ENCODE data around the gene DAD1. TPM values are rescaled to one million over a fixed set of nuclear protein-coding genes. Genes with fewer than 3 reads are reported as not detected.

DAD1 gene
- polyA plus RNA-seq, 3 donors from 2014 or later = 602 to 622 (median 602) TPM

DNA sequence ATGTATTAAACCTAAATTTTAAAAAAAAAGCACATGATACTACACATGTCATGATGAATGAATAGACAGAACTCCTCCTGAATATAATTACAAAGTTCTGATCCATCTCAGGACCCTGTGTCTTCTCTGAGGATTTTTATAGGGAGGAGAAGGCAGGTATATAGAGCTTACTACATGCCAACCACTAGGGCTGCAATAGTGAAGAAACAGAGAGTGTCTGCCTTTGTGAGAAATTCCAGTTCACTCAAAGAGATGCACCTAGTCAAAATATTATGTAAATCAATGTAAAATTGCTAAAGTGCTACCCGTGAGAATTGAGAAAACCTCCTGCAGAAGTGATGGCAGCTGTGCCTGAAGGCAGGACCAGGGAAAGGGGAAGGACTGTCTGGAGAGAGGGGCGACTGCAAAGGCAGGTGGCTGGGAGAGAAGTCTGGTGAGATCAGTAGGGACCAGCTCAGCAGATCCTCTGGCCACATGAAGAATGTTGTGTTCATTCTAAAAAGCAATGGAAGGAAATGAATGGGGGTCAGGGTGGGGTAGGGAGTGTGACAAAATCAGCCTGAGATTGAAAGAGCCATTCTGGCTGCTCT is 24.2 kb upstream of the DAD1 start:
- H3K9me3 Mint-ChIP-seq = no peaks in the 10 kb centered on the region
- peaks cover 15 to 42% (median 18%) of the 10 kb centered on the region in 3 donors for H3K36me3 Mint-ChIP-seq
- peak overlapping the region in 1 of 6 donors; percentile 20 for H3K27ac Mint-ChIP-seq
- no peak overlapping the region for H3K4me3 Mint-ChIP-seq
- peaks cover 0 to 2% (median 2%) of the 10 kb centered on the region in 3 donors for H3K27me3 Mint-ChIP-seq (ENCODE audit: low read depth in 3 of 3)
- DNase-seq = no peak
- H3K4me1 Mint-ChIP-seq = no peaks in the 10 kb centered on the region

DNA sequence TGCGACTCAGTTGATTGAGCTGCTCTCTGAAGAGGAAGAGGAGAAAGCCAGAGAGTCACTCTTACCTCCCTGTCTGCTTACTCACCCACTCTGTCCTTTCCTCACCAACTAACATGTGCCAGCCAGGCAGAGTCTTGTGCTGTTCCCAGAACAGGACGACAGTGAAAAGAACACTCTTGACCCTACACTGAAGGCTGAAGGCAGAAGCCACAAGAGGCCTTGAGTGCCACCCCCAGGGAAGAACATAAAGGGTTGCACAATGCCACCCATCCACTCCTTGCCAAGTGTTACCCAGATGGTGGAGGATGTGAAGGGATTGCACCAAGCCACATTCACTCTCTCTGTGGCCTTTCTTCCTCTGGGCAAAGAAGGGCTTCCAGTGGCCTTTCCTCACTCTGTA is 21.9 kb upstream of the DAD1 start:
- H3K9me3 Mint-ChIP-seq = no peaks in the 10 kb centered on the region
- DNase-seq = no peak
- H3K4me3 Mint-ChIP-seq = no peak overlapping the region
- H3K4me1 Mint-ChIP-seq = no peaks in the 10 kb centered on the region
- H3K36me3 Mint-ChIP-seq = peaks cover 25 to 50% (median 26%) of the 10 kb centered on the region in 3 donors
- peak overlapping the region in 3 of 6 donors; percentile 15 to 40 (median 35) for H3K27ac Mint-ChIP-seq
- H3K27me3 Mint-ChIP-seq (ENCODE audit: low read depth in 3 of 3) = peaks cover 0 to 2% (median 0%) of the 10 kb centered on the region in 3 donors

DNA sequence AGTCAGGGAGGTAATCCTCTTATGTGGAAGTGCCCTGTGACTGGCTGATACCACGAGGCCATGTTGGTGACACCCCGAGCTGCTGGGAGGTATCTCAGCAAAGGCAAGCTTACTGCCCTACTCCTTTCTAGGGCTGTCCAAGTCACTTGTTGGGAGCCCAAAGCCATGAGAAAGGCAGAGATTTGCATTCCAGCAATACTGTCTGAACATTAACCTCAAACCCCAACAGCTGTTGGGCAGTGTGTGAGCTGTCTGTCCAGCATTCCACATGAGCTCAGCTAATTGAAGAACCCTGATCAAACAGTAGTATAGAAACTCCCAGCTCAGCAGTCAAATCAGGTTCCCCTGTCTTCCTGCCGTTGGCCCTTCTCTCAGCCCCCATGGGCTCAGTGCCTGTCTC is 18.3 kb upstream of the DAD1 start:
- peaks cover 35 to 58% (median 46%) of the 10 kb centered on the region in 3 donors for H3K36me3 Mint-ChIP-seq
- no peak overlapping the region for H3K4me3 Mint-ChIP-seq
- no peak for DNase-seq
- no peaks in the 10 kb centered on the region for H3K4me1 Mint-ChIP-seq
- H3K27me3 Mint-ChIP-seq (ENCODE audit: low read depth in 3 of 3) = peaks cover 0 to 2% (median 0%) of the 10 kb centered on the region in 3 donors
- no peaks in the 10 kb centered on the region for H3K9me3 Mint-ChIP-seq
- H3K27ac Mint-ChIP-seq = peak overlapping the region in 1 of 6 donors; percentile 13

DNA sequence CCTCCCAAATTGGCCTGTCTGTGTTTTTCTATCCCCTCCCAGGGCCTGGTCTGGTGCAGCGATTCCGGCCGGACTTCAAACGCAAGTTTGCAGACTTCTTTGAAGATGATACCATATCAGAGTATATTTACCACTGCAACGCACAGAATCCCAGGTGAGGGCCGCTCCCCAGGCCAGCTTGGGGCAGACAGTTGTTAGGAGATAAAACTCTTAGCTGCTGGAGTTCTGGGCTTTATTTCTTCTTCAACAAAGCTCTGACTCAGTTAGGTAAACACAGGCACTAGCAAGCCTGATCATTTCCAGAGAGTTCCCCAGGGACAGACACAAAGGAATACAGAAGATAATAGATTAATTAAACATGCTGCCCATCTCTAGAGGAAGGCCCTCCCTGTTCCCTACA is 17.4 kb upstream of the DAD1 start:
- Mint-ChIP-seq H3K4me3 (no peak overlapping the region), H3K4me1 (peaks cover 7% of the 10 kb centered on the region in 2 donors), H3K27ac (no peak overlapping the region), H3K27me3 (ENCODE audit: low read depth in 3 of 3) (peaks cover 0 to 2% (median 1%) of the 10 kb centered on the region in 3 donors), H3K36me3 (peaks cover 41 to 56% (median 52%) of the 10 kb centered on the region in 3 donors), H3K9me3 (no peaks in the 10 kb centered on the region)
- DNase-seq = no peak

DNA sequence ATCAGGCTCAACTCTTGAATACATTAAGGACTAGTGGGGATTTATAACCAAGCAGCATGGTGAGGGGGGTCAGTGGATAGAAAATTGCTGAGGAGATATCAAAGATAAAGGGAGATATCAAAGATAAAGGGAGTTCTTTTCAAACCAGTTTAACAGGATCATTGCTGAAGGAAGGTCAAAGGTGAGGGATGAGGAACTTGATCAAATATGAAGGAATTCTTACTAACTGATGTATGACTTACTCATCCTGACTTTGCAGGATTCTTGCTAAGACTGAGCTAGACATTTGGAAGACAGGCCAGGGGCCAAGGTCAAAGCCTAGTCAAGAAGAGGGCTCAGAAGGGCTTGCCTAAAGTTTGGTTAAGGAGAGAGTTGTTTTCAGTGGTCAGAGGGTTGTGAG is 13.8 kb upstream of the DAD1 start:
- no peak overlapping the region for H3K27ac Mint-ChIP-seq
- no peak for DNase-seq
- no peaks in the 10 kb centered on the region for H3K9me3 Mint-ChIP-seq
- H3K4me1 Mint-ChIP-seq = peaks cover 35 to 39% of the 10 kb centered on the region in 2 donors
- H3K4me3 Mint-ChIP-seq = no peak overlapping the region
- H3K27me3 Mint-ChIP-seq (ENCODE audit: low read depth in 3 of 3) = peaks cover 0 to 2% (median 1%) of the 10 kb centered on the region in 3 donors
- H3K36me3 Mint-ChIP-seq = peaks cover 30 to 38% (median 37%) of the 10 kb centered on the region in 3 donors

DNA sequence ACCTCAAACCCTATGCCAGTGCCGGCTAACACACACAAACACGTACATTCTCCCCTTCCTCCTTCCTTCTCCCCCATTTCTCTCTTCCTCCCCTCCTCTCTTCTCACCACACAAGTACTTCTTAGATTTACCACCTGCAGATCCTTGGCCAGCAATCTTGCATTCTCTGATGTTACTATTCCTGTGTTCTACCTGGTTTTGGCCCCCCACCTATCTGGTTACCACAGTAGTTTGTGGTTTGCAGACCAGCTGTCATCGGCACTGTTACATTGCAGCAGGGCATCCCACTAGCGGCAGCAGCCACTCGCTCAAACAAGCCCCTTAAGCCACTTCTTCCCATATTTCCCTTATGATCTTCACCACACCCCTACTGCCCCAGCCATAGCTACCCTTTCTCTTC is 13.0 kb upstream of the DAD1 start:
- no peaks in the 10 kb centered on the region for H3K9me3 Mint-ChIP-seq
- no peak overlapping the region for H3K4me3 Mint-ChIP-seq
- H3K4me1 Mint-ChIP-seq = peaks cover 40 to 44% of the 10 kb centered on the region in 2 donors
- H3K36me3 Mint-ChIP-seq = peaks cover 25 to 31% (median 30%) of the 10 kb centered on the region in 3 donors
- H3K27ac Mint-ChIP-seq = peak overlapping the region in 2 of 6 donors; percentile 8 to 13
- no peak for DNase-seq
- peaks cover 0 to 2% (median 1%) of the 10 kb centered on the region in 3 donors for H3K27me3 Mint-ChIP-seq (ENCODE audit: low read depth in 3 of 3)

DNA sequence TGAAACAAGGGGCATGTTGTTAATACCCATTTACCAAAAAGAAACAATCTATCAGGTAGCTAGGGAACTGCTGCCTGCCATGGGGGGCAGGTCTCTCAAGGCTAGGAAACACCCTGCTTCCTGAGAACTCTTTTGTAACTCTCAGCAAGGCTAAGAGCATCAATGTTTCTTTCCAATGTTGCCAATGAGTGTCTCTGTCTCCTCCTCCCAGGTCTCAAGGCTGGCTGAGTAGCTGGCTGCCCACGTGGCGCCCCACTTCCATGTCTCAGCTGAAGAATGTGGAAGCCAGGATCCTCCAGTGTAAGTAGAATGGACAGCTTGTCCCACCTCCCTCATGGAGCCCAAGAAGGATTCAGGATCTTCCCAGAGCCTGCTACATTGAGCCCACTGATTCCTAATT is 12.4 kb upstream of the DAD1 start:
- peaks cover 0 to 2% (median 1%) of the 10 kb centered on the region in 3 donors for H3K27me3 Mint-ChIP-seq (ENCODE audit: low read depth in 3 of 3)
- no peak for DNase-seq
- H3K36me3 Mint-ChIP-seq = peaks cover 25 to 27% (median 26%) of the 10 kb centered on the region in 3 donors
- no peak overlapping the region for H3K4me3 Mint-ChIP-seq
- H3K4me1 Mint-ChIP-seq = peaks cover 40 to 44% of the 10 kb centered on the region in 2 donors
- H3K27ac Mint-ChIP-seq = no peak overlapping the region
- no peaks in the 10 kb centered on the region for H3K9me3 Mint-ChIP-seq

DNA sequence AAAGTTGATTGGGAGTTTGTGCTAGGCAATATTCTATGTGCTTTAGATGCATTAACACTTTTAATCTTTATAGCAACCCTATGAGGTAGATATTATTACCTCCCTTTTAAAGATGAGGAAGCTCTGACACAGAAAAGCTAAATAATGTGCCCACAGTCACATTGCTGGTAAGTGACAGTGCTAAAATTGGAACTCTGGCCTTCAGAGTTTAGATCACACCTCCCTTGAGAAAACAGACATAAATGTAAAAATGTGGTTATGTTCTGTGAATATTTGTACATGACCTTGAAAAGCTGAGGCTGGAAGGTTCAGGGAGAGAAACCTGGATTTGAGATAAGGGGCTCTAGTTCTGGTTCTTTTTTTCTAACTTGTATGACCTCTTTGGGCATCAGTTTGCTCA is 11.0 kb upstream of the DAD1 start:
- peak overlapping the region in 4 of 5 donors; percentile 96 to 99 (median 98) for H3K4me3 Mint-ChIP-seq
- peaks cover 40 to 44% of the 10 kb centered on the region in 2 donors for H3K4me1 Mint-ChIP-seq
- H3K27ac Mint-ChIP-seq = peak overlapping the region in 3 of 6 donors; percentile 27 to 94 (median 61)
- H3K9me3 Mint-ChIP-seq = no peaks in the 10 kb centered on the region
- DNase-seq = no peak
- H3K36me3 Mint-ChIP-seq = peaks cover 14 to 22% (median 21%) of the 10 kb centered on the region in 3 donors
- H3K27me3 Mint-ChIP-seq (ENCODE audit: low read depth in 3 of 3) = peaks cover 0 to 3% (median 1%) of the 10 kb centered on the region in 3 donors

DNA sequence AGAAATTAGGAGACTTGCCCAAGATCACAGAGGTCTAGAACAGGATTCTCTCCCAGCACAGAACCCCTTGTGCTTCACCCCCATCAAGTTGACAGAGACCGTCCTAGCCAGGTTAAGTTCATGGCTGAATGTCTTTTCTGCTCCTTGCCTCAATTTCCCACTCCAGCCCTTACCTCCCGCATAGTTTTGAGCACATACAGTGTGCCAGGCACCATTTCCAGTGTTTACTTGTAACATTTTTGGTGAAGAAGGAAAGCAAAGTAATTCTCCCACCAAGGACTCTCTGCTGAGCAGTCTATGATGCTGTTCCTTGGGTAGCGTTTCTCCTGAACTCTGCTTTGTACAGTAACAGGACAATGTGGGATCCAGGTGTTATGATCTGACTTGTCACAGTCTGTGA is 10.3 kb upstream of the DAD1 start:
- H3K27me3 Mint-ChIP-seq (ENCODE audit: low read depth in 3 of 3) = peaks cover 0 to 5% (median 1%) of the 10 kb centered on the region in 3 donors
- H3K4me3 Mint-ChIP-seq = peak overlapping the region; percentile 96 to 99 (median 97)
- no peak for DNase-seq
- H3K4me1 Mint-ChIP-seq = peaks cover 40 to 44% of the 10 kb centered on the region in 2 donors
- no peaks in the 10 kb centered on the region for H3K9me3 Mint-ChIP-seq
- H3K36me3 Mint-ChIP-seq = peaks cover 14 to 22% (median 18%) of the 10 kb centered on the region in 3 donors
- H3K27ac Mint-ChIP-seq = peak overlapping the region; percentile 4 to 98 (median 94)

DNA sequence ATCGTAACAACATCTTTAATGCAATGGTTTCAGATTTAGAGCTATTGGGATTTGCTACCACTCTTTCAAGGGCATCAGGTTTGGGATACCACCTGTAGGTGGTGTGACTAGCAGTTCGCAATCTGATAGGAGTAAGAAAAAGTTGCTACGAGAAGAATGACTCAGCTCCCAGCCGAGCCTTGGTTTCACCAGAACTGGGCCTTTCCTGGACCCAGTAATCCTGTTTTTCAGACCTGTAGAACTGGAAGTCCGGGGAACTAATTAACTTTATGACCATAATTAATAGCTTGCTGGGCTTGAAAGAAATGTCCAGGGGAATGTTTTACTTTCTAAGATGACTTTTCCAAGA is 9.8 kb upstream of the DAD1 start:
- Mint-ChIP-seq H3K27ac (peak overlapping the region; percentile 91 to 98 (median 94)), H3K4me3 (peak overlapping the region; percentile 96 to 99 (median 97)), H3K9me3 (no peaks in the 10 kb centered on the region), H3K36me3 (peaks cover 14 to 20% (median 17%) of the 10 kb centered on the region in 3 donors), H3K27me3 (ENCODE audit: low read depth in 3 of 3) (peaks cover 0 to 8% (median 1%) of the 10 kb centered on the region in 3 donors), H3K4me1 (peaks cover 40 to 44% of the 10 kb centered on the region in 2 donors)
- DNase-seq = peak; percentile 14 to 23 (median 15)

DNA sequence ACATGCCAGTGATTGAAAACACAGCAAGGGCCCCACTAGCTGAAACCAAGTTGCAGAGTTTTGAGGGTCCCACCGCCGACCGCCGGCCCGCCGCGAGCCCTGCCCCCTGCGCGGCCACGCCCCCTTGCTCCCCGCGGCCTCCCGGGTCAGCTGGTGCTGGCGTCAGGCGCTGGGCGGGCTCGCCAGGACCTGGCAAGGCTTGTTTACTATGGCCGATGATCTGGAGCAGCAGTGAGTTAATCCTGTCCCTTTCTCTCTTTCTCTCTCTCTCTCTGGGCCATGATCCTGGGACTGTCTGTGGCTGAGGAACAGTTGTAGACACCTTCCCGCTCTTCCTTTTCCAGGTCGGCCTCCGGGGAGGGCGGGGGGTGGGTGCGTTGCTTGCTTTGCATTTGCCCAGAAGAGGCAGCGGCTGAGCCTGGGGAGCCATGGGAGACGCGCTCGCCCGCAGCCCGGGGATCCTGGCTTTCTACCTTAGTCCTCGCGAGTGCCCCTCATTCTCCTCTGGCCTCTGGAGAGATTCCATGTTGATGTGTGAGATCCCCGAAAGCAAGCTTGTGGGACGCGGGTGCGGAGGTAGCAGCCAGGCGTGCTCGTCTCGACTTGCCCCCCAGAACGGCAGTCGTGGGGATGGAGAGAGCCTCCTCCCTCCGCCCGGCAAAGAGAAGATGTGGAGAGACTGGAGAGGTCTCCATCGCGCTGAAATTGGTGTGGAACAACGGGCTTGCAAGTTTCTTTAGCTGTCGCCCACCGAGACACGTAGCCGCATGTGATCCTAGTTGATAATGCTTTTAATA is 9.3 kb upstream of the DAD1 start, which contains the start of gene ABHD4:
TSS of gene ABHD4 (plus strand) at position 202 of the 797 bp plus-strand sequence. CDS start at position 209, 7 bp downstream.
- Mint-ChIP-seq H3K36me3 (peaks cover 14 to 15% (median 14%) of the 10 kb centered on the region in 3 donors), H3K27me3 (ENCODE audit: low read depth in 3 of 3) (peaks cover 0 to 12% (median 2%) of the 10 kb centered on the region in 3 donors), H3K4me3 (peak within 1 kb of the TSS; percentile 96 to 99 (median 97)), H3K4me1 (peaks cover 40 to 44% of the 10 kb centered on the region in 2 donors), H3K27ac (peak within 1 kb of the TSS; percentile 91 to 98 (median 95)), H3K9me3 (no peaks in the 10 kb centered on the region)
- DNase-seq = peak; percentile 76 to 78 (median 76)

DNA sequence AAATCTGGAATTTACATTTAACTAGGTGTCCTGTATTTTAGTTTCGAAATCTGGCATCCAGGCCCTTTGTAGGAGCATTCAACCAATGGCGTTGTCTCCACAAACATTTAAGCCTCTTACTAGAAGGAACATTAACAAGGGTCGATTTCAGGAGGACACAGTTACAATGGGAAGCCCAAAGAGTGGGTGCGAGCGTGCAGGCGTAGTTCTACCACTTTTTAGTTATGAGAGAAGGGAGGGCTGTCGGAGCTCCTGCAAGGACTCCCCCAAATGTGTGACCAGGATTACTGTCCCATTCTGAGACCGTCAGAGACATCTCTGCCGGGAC is 8.7 kb upstream of the DAD1 start:
- H3K36me3 Mint-ChIP-seq = peaks cover 9 to 10% (median 10%) of the 10 kb centered on the region in 3 donors
- peak overlapping the region; percentile 85 to 98 (median 94) for H3K27ac Mint-ChIP-seq
- H3K27me3 Mint-ChIP-seq (ENCODE audit: low read depth in 3 of 3) = peaks cover 3 to 17% (median 6%) of the 10 kb centered on the region in 3 donors
- peak overlapping the region; percentile 96 to 99 (median 97) for H3K4me3 Mint-ChIP-seq
- peaks cover 40 to 44% of the 10 kb centered on the region in 2 donors for H3K4me1 Mint-ChIP-seq
- H3K9me3 Mint-ChIP-seq = no peaks in the 10 kb centered on the region
- no peak for DNase-seq

DNA sequence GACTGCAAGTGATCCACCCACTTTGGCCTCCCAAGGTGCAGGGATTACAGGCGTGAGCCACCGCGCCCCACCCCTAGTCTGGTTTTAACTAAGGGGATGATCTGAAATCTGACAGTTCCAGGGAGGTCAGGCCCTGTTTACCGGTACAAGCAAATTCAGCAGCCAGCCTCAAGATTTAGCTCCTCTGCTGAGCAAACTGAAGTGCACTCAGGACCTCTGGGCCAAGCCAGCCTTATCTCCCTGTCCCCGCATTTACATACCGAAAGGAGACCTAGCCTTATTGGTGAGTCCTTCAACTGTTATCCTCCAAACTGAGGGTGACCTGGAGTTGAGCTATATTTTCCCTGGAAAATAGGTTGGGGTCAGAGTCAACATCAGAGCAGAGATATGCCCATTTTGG is 8.2 kb upstream of the DAD1 start:
- DNase-seq = no peak
- peaks cover 40 to 44% of the 10 kb centered on the region in 2 donors for H3K4me1 Mint-ChIP-seq
- peak overlapping the region in 5 of 6 donors; percentile 88 to 98 (median 95) for H3K27ac Mint-ChIP-seq

More for the DNA sequence above, 8.2 kb upstream of the DAD1 start:
- peak overlapping the region; percentile 96 to 99 (median 97) for H3K4me3 Mint-ChIP-seq
- peaks cover 3 to 17% (median 6%) of the 10 kb centered on the region in 3 donors for H3K27me3 Mint-ChIP-seq (ENCODE audit: low read depth in 3 of 3)
- peaks cover 6% of the 10 kb centered on the region in 3 donors for H3K36me3 Mint-ChIP-seq
- no peaks in the 10 kb centered on the region for H3K9me3 Mint-ChIP-seq
